Measurements from ENCODE around the gene LSM6.

LSM6 gene

DNA sequence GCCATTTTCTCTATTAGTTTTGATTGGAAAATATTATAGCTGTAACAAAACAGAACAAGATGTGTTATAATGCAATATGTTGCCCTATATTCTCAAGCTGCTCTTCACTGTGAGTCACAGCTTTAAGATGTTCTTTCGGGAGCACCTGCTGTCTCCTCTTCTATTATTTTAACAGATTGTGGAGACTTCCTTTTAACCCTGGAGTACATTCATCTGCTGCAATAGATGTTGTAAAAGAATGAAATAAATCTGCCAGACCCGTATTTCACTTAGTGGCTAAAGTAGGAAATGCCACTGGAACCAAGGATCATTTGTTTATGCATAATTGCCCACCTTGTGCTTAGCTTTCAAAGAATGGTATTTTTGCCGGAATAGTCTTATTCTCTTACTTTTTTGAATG is 11.1 kb downstream of the LSM6 start:
- DNase-seq (ENCODE audit: low spot score) = no peak

DNA sequence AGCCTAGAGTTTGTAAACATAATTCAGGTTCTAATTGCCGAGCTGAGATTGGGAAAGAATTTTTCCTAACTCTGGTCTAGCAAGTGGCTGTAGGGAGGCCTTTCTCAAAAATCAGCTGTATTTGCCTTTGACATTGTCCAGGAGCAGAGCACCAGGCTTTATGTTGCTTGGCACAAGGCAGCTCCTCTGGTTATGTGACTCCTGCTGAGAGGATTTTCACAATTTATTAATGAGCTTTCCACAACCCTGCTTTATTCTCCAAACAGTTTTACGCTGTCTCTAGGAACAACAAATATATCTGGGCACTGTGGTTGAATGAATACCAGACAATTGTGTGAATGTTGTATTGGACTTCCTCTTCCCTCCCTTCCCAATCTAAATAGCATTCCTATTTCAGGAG is 14.9 kb downstream of the LSM6 start:
- DNase-seq (ENCODE audit: low spot score) = no peak

DNA sequence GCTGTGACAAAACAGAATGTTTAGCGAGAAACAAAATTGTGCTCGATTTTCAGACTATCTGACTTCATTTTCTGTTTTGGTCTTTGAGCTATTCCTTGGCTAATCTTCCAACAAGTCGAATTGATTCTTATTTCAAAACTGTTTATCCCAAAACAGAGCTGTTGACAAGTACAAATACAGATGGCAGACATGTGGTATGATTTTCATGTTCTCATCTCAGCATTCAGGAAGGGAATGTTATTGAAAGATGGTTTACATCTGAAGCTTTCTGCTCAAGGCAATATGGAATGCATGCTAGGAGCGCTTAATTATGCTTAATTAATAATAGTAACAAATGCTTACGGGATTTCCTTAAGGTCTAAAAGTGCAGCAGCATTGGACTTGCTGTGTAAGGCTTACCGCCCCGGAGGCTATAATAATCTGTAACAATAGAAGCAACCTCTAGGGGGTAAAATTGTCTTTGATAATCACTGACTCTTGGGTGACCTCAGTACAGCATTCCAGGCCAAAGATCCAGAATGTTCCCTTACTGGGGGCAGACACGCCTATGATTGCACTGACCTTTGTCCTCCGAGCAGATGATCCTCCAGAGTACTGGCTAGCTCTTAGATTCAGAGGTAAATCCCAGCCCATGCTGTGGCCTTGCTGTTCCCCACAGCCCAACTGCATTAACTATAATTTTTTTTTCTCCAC is 16.4 kb downstream of the LSM6 start:
- no peak for DNase-seq (ENCODE audit: low spot score)

DNA sequence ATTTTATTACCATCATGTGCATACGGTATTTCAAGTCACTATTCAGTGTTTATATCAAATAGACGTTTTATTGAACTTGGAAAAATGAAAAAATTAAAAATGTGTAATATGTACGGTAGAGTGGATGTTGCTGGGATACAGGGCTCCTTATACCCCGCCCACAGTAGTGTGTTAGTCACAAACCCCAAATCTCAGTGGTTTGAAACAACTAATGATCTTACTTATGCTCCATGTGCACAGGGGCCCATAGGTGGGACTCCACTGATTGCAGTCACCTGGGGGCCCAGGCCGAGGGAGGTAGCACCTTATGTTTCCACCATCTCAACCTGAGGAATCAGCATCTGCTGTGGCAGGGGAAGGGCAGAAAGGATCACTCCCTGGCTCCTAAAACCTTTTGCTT is 18.1 kb downstream of the LSM6 start:
- DNase-seq (ENCODE audit: low spot score) = no peak

DNA sequence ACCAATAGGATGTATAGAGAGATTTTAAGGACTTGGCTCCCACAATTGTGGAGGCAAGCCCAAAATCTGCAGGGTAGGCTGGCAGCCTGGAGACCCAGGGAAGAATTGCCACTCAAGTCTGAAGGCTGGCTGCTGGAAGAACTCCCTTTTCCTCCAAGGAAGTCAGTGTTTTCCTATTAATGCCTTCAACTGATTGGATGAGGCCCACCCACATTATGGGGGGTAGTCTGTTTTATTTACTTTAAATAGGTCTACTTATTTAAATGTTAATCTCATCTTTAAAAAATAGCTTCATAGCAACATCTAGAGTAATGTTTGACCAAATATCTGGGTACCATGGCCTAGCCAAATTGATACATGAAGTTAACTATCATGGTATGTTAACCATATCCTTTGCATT is 18.7 kb downstream of the LSM6 start:
- no peak for DNase-seq (ENCODE audit: low spot score)

DNA sequence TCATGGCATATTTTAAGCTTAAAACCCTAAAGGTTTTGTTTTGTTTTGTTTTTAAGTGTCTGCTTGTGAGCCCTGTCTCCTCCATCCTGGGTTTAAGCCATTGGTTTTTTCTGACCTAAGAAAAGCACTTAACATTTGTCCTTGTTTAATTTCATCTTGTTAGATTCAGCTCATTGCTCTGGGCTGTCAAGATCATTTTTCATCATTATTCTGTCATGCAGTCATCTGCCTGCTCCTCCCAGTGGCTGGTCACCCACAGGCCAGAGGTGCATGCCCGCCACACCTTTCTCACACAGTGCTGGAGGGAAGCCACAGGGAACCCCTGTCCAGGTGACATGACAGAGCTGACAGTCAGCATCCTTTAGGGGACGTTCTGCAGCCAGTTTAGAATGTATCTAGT is 27.1 kb downstream of the LSM6 start:
- no peak for DNase-seq (ENCODE audit: low spot score)

DNA sequence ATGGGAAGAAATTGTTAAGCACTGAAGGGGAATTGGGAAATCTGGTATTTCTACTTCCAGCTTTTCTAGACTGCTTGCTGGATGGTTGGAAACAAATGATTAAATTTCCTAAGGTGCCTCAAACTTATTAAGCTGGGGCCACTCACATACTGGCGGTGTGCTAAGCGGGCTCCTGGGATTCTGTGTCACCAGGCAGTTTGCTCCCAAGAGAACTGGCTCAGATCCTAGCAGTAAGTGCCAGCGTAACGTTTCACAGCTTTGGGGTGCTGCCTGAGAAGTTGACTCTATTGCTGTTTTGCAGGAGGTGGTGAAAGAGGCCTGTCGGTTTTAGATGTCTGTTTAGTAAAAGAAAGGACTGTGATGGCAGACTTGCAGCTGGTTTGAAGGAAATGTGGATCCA is 31.9 kb downstream of the LSM6 start:
- DNase-seq (ENCODE audit: low spot score) = no peak

DNA sequence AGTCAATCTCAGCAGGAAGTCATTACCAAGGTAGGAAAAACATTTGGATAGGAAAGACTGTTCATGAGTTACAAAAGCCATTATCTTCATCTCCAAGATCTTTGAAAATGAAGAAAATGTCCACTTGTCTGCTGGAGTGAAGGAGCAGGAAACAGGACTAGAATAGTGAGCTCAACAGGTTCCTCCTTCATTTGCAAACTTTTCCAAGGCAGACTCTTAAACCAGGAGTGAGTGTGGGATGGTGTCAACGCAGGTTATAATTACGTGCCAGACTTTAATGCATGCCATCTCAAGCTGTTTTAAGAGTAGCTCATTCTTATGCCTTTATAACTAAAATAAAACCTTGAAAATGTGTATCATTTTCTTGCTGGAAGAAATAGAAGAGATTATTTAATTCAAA is 35.4 kb downstream of the LSM6 start:
- DNase-seq (ENCODE audit: low spot score) = no peak

DNA sequence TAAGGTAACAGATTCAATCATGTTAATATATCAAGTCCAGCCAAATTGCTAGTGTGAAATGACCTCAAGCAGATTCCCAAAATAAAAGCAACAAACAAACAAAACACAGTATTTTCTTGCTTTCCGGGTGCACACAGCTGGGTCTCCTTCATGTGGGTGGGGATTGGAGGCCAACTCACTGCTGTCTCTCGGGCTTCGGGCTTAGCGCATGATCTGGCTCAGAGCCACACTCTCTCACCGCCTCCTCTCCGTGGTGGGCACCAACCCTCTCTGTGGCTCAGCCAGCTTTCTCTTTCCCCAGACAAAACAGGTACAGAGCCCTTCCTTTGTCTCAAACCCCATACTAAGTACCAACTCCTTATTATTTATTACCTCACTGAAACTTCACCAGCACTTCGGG is 35.9 kb downstream of the LSM6 start:
- no peak for DNase-seq (ENCODE audit: low spot score)

DNA sequence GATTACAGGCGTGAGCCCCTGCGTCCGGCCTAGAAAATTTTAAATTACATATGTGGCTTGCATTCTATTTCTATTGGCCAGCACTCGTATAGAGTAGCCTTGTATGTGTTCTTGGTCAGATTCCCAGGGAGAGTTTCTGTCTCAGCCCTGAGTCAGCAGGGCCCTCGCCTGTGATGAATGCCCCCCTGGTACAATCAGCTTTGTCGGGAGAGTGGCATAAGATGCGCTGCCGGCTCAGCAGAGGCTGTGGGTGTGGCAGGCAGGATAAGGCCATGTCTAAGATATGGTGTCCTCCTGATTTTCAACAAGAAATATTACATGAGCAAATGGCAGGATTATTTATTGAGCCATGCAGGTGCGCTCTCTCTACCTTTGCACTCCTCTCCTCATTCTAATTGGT is 37.3 kb downstream of the LSM6 start:
- no peak for DNase-seq (ENCODE audit: low spot score)

DNA sequence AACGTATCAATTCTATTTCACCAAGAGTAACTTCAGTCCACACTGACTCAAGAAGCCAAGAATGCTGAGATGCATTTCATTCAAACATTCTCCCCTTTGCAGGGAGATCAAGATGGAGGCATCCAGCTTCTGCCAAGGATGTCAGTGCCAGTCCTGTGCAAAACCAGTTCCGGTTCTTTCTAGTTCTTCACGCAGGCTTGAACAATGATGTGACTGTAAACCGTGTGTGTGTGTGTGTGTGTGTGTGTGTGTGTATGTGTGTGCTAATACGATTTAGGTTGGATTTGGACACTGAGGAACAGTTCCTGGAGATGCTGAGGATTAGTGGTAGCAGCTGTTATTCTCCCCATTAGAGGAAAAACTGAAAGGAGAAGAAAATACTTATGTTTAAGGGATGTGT is 38.7 kb downstream of the LSM6 start, which contains the start of gene REELD1:
TSS of gene REELD1 (plus strand) at position 301 of the 400 bp plus-strand sequence. CDS start 2,415 bp downstream, outside the sequence.
- no peak for DNase-seq (ENCODE audit: low spot score)

DNA sequence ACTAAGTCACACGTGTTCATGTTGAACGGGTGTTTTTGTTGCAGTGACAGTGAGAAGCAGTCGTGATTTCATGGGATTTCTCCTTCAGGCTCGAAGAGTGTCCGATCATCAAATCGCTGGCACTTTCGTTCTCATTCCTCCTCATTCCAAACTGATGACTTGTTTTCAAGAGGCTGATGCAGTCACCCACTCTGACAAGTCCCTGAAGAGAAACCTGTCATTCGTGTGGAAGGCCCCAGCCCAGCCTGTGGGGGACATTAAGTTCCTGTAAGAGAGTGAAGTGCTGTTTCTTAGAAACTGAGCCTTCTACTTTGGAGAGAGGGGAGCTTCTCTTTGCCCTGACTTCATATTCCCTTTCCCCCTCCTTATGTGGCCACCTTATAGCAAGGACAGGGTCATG is 46.8 kb downstream of the LSM6 start:
- no peak for DNase-seq (ENCODE audit: low spot score)

DNA sequence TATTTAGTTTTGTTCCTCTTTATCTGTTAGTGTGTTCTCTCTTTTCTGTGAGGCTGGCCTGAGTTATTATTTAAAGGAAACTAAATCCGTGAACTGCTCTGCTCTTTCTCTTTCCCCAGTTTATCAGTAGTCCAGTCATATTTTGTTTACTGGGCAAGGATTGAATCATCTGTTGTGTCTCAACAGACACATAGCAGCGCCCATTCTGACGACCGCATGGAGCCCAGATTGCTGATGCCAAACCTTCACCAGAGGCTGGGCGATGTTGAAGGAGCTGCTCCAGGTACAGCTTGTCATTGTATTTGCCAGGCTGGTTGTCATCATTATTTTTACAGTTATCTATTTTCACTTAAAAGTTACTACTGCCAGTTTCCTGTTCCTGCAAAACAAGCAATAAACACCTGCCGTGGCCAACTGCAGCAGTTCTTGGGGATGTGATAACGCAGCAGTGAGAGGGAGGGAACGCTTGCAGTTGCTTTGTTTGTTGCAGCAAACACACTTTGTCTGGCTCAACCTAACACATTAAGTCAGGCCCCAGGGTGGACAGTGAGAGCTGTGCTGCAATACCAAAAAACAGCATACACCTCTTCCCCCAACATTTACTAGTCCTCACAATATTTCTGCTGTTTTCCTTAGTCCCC is 48.9 kb downstream of the LSM6 start:
- DNase-seq (ENCODE audit: low spot score) = no peak

DNA sequence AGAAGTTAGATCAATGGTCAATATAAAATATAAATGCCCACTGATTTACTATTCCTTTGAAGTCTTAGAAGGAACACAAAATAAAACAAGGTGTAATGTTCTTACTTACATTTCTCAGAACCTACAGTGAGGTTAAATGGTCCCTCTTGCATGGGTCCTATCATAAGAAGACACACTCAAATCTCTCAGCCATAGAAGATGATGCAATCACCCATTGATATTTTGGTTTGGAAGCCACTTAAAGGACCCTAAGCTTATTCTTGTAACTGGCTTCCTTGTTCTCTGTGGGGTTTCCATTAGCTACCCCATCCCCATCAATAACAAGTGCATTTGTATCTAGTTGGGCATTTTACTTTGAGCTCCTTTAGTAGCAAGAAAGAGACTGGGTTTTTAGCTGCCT is 53.9 kb downstream of the LSM6 start:
- DNase-seq (ENCODE audit: low spot score) = no peak

DNA sequence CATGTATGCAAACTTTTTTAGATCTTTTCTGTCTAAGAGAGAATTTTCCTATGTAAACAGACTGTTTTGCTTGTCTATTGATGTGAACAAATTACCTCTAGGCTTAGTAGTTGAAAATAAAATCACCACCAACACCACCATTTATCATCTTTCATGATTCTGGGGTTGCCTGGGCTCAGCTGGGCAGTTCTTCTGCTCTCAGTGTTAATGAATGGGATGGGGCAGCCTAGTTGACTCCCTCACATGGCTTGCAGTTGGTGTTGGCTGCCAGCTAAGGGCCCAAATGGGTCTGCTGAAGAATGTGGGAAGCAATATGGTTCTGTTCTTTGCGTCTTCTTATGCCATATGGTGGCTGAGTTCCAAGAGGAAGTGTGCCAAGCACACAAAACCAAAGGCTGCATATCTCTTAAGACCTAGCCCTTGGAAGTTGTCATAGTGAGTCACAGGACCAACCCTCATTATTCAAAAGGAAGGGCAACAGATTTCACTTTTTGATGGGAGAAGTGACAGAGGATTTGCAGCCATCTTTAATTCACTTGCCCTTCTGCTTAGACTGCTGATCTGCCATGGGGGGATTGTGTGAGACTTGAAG is 56.7 kb downstream of the LSM6 start:
- no peak for DNase-seq (ENCODE audit: low spot score)

DNA sequence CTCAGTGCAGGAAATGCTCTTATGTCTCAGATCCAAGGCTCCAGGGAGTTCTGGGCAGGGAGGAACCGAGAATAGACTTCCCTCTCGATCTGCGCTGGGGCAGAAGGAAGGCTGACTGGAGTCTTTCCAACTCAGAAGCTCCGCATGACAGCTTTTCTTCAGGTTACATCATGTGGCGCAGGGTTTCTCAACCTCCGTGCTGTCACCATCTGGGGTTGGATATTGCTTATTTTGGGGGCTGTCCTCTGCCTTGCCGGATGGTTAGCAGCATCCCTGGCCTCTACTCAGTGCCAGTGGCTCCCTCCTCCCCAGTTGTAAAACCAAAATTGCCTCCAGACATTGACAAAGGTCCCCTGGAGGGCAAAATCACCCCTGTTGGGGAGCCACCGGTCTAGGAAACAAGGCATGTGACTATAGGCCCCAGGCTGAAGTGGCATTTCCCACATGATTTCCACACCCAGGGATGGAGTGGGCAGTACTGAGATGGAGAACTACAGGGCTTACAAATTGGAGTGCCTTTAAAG is 60.2 kb downstream of the LSM6 start:
- DNase-seq (ENCODE audit: low spot score) = no peak

DNA sequence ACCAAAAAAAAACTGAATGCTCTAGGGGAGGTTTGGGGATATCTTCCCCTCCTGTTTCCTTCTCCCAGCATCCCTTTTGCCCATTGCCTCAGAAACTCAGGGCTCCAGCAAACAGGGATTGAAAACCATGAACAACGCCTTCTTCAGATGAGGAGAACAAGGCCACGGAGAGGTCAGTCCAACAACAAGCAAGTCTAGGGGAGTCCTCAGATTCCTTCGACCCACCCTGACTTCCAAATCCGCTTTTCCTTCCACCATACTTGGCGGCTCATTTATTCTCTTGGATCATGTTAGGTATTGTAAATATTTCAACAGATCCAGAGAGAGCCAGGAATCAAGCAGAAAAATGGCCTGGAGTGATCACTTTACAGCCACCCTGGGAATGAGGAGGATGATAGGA is 60.7 kb downstream of the LSM6 start:
- no peak for DNase-seq (ENCODE audit: low spot score)

DNA sequence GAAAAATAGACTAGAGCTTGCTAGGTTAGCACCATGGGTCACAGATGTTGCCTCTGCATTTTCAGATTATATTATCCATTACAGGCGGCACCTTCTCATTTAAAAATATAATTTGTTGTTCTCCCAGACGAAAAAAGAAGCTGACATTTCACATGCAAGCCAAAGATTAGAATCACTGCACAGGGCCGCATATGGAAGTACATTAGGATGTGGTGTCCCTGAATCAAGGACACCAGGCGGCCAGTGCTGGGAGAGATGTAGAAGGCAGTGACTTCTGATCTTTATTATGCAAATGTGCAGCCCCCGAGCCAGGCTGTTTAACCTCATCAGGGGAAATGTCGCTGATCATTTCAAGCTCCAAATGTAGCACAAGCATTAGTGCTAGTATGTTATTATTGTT is 61.6 kb downstream of the LSM6 start:
- DNase-seq (ENCODE audit: low spot score) = no peak

DNA sequence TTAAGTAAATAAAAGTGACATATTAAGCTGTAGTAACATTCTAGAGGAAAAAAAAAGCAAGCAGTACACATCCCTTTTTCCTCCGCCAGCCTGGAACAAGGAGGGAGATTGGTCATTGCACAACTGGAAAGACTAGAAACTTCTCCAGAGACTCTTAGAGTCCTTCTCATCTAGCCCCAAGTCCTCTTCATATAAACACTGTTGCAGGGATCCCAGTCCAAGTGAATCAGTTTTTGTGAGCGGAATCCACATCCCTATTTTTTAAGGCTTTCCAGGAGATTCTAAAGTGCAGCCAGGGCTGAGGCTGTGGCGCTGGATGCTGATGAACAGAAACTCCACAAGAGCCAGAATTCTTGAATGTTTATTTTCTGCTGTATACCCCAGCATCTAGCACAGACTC is 62.6 kb downstream of the LSM6 start:
- DNase-seq (ENCODE audit: low spot score) = no peak
